Neural cell (in vitro differentiated cells): ENCODE measurements around the gene NPR3. TPM values are rescaled to one million over a fixed set of nuclear protein-coding genes. Genes with fewer than 3 reads are reported as not detected.
A peak's percentile ranks its signal among the peaks of the same experiment; 100 is the strongest.

ENCODE experiments used
- H2AFZ ChIP-seq: fragments of 200-600, 300-800 bp; sonication (generic), shearing (Covaris generic); 2 replicates; pipeline ENCODE4 v1.6.0; 2014; ENCODE audit warnings: low read depth, mild to moderate bottlenecking, antibody characterized with exemption, low read length, moderate library complexity
- H3F3A ChIP-seq: fragments of 200-600 bp; shearing (Covaris generic); 2 replicates; pipeline ENCODE4 v1.6.1; 2016; ENCODE audit warnings: mild to moderate bottlenecking, moderate library complexity, mixed read lengths, antibody characterized with exemption, low read length; ENCODE audit not compliant: insufficient read depth, poor library complexity, severe bottlenecking
- H3K27ac ChIP-seq: fragments of 200-600, 300-800 bp; sonication (generic), shearing (Covaris generic); 2 replicates; pipeline ENCODE4 v1.5.1; 2014; ENCODE audit warnings: mild to moderate bottlenecking, low read length, moderate library complexity
- H3K27me3 ChIP-seq: fragments of 300-800, 200-600 bp; sonication (generic), shearing (Covaris generic); 2 replicates; pipeline ENCODE4 v1.6.0; 2014; ENCODE audit warnings: mild to moderate bottlenecking, low read depth, low read length, moderate library complexity; ENCODE audit not compliant: insufficient read depth
- H3K36me3 ChIP-seq: fragments of 300-800, 200-600 bp; sonication (generic), shearing (Covaris generic); 2 replicates; pipeline ENCODE4 v1.5.1; 2014; ENCODE audit warnings: mild to moderate bottlenecking, antibody characterized with exemption, low read length, moderate library complexity; ENCODE audit not compliant: insufficient read depth
- H3K4me2 ChIP-seq: fragments of 300-800, 200-600 bp; sonication (generic), shearing (Covaris generic); 2 replicates; pipeline ENCODE4 v1.6.0; 2014; ENCODE audit warnings: mild to moderate bottlenecking, low read length
- H3K4me3 ChIP-seq: fragments of 300-800, 200-600 bp; sonication (generic), shearing (Covaris generic); 2 replicates; pipeline ENCODE4 v1.5.1; 2014; ENCODE audit warnings: mild to moderate bottlenecking, low read length, moderate library complexity
- H3K79me2 ChIP-seq: fragments of 200-600 bp; shearing (Covaris generic); replicated peaks from 2 replicates; pipeline ENCODE4 v1.6.0; 2014; ENCODE audit warnings: mild to moderate bottlenecking, low read length, moderate library complexity; ENCODE audit not compliant: insufficient read depth
- H3K9ac ChIP-seq: fragments of 300-800, 200-600 bp; sonication (generic), shearing (Covaris generic); 2 replicates; pipeline ENCODE4 v1.6.1; 2016; ENCODE audit warnings: mild to moderate bottlenecking, low read length, mixed read lengths
- H3K9me2 ChIP-seq: fragments of 200-600 bp; shearing (Covaris generic); 2 replicates; pipeline ENCODE4 v1.6.1; 2016; ENCODE audit warnings: mild to moderate bottlenecking, low read length, mixed read lengths; ENCODE audit not compliant: insufficient read depth
- H3K9me3 ChIP-seq: fragments of 200-600, 300-800 bp; sonication (generic), shearing (Covaris generic); 2 replicates; pipeline ENCODE4 v1.6.1; 2016; ENCODE audit warnings: mild to moderate bottlenecking, mixed run types, low read length, moderate library complexity, mixed read lengths
- H4K20me1 ChIP-seq: fragments of 200-600 bp; shearing (Covaris generic); 2 replicates; pipeline ENCODE4 v1.6.1; 2016; ENCODE audit warnings: mild to moderate bottlenecking, mixed run types; ENCODE audit not compliant: insufficient read depth
- CTCF ChIP-seq: fragments of 450-650 bp; IDR thresholded peaks from 2 replicates; pipeline ENCODE4 v1.5.1; 2014; ENCODE audit warnings: antibody characterized with exemption, mild to moderate bottlenecking, moderate library complexity; ENCODE audit not compliant: poor library complexity, severe bottlenecking
- EP300 ChIP-seq: fragments of 450-650 bp; conservative IDR thresholded peaks from 2 replicates; pipeline ENCODE4 v1.6.1; 2014; ENCODE audit warnings: antibody characterized with exemption, mild to moderate bottlenecking, moderate library complexity; ENCODE audit not compliant: poor library complexity, severe bottlenecking
- EZH2 ChIP-seq: fragments of 200-600, 300-800 bp; shearing (Covaris generic), sonication (generic); IDR thresholded peaks from 2 replicates; pipeline ENCODE4 v1.6.1; 2014; ENCODE audit warnings: antibody characterized with exemption, low read length, borderline replicate concordance, mild to moderate bottlenecking; ENCODE audit not compliant: insufficient read depth, poor library complexity, severe bottlenecking
- MXI1 ChIP-seq: fragments of 450-650 bp; conservative IDR thresholded peaks from 2 replicates; pipeline ENCODE4 v1.6.1; 2014; ENCODE audit warnings: antibody characterized with exemption, mild to moderate bottlenecking; ENCODE audit not compliant: poor library complexity, severe bottlenecking
- POLR2AphosphoS5 ChIP-seq: IDR thresholded peaks from 2 replicates; pipeline ENCODE4 v1.6.1; 2012
- RAD21 ChIP-seq: fragments of 450-650 bp; conservative IDR thresholded peaks from 2 replicates; pipeline ENCODE4 v1.6.1; 2014; ENCODE audit warnings: antibody characterized with exemption, mild to moderate bottlenecking, moderate library complexity
- REST ChIP-seq: IDR thresholded peaks from 2 replicates; pipeline ENCODE4 v1.6.1; 2012; ENCODE audit warnings: borderline replicate concordance
- SMC3 ChIP-seq: fragments of 450-650 bp; conservative IDR thresholded peaks from 2 replicates; pipeline ENCODE4 v1.6.1; 2014; ENCODE audit warnings: antibody characterized with exemption, mild to moderate bottlenecking, moderate library complexity; ENCODE audit not compliant: poor library complexity
- TAF1 ChIP-seq: IDR thresholded peaks from 2 replicates; pipeline ENCODE4 v1.6.1; 2012; ENCODE audit warnings: low read depth
- polyA minus RNA-seq: library from RNA; depleted of rRNA, polyadenylated mRNA; stranded (reverse); fragments of >200 nt; gene quantifications from 2 replicates; pipeline ENCODE4 v1.2.3, GENCODE V29; 2014
- polyA plus RNA-seq: library from polyadenylated mRNA; depleted of rRNA; stranded (reverse); fragments of >200 nt; gene quantifications from 2 replicates; pipeline ENCODE4 v1.2.3, GENCODE V29; 2014

The NPR3 gene
- 1.5 and 1.6 TPM in 2 replicates for polyA plus RNA-seq
- polyA minus RNA-seq = 2.7 and 3.9 TPM in 2 replicates

- no peaks in the 10 kb centered on the region for H3K79me2 ChIP-seq
- TF ChIP-seq POLR2AphosphoS5 = peak; percentile 58
- TF ChIP-seq RAD21 = no peak
- H3K36me3 ChIP-seq = no peaks in the 10 kb centered on the region
- H3K4me3 ChIP-seq = peak within 1 kb of the TSS; percentile 74
- no peaks in the 10 kb centered on the region for H3K9me2 ChIP-seq
- H3K27me3 ChIP-seq = peaks cover 80% of the 10 kb centered on the region
- H4K20me1 ChIP-seq = no peaks in the 10 kb centered on the region
- no peak within 1 kb of the TSS for H2AFZ ChIP-seq
- peak within 1 kb of the TSS; percentile 97 for H3K4me2 ChIP-seq
- no peak within 1 kb of the TSS for H3K27ac ChIP-seq
- H3K9ac ChIP-seq = no peak within 1 kb of the TSS
- no peaks in the 10 kb centered on the region for H3K9me3 ChIP-seq
- H3F3A ChIP-seq = no peaks in the 10 kb centered on the region
Measured at GRCh38 chr5:32710550-32711361, at the start of gene NPR3. NPR3 (plus strand) TSS chr5:32711321; CDS start chr5:32711777, 456 bp downstream.

- Histone ChIP-seq H2AFZ (no peak overlapping the region), H3K27me3 (no peaks in the 10 kb centered on the region), H4K20me1 (no peaks in the 10 kb centered on the region), H3K79me2 (no peaks in the 10 kb centered on the region), H3K4me3 (no peak overlapping the region), H3K9me2 (no peaks in the 10 kb centered on the region), H3K36me3 (no peaks in the 10 kb centered on the region), H3K9me3 (no peaks in the 10 kb centered on the region), H3K4me2 (no peak overlapping the region), H3K9ac (no peak overlapping the region), H3K27ac (no peak overlapping the region), H3F3A (no peaks in the 10 kb centered on the region)
- no peak for TF ChIP-seq REST
- TF ChIP-seq MXI1 = no peak
- no peak for TF ChIP-seq POLR2AphosphoS5
- no peak for TF ChIP-seq SMC3
- TF ChIP-seq RAD21 = no peak
- TF ChIP-seq TAF1 = no peak
- no peak for TF ChIP-seq CTCF
- TF ChIP-seq EP300 = no peak
- no peak for TF ChIP-seq EZH2
Measured at GRCh38 chr5:32664523-32664922, 46.6 kb upstream of the NPR3 start.
